ENCODE measurements around the gene TMEM236.

GRCh38 chr10:17835688-17836087 lies 83.7 kb downstream of the TMEM236 start:
- no peak for TF ChIP-seq CTCF (IDR thresholded peaks at IDR 0.05; ENCODE audit: low read depth, low read length)
- no peak for TF ChIP-seq EZH2phosphoT487 (IDR thresholded peaks at IDR 0.05; ENCODE audit: low read depth)
